NOMO-1 (cell line): ENCODE data around the gene PFKFB3.
"Not testable (repeated sequence)": the region's sequence is repeated elsewhere in the genome, so short reads cannot be mapped to it uniquely, and the experiment has no call there.

Experiments used
- DNase-seq, 2 experiments: peaks; one replicate each; lab custom pipeline; 2025; ENCODE audit not compliant: unreplicated experiment in 2 of 2; lab: John Stamatoyannopoulos, UW

PFKFB3 gene

DNA sequence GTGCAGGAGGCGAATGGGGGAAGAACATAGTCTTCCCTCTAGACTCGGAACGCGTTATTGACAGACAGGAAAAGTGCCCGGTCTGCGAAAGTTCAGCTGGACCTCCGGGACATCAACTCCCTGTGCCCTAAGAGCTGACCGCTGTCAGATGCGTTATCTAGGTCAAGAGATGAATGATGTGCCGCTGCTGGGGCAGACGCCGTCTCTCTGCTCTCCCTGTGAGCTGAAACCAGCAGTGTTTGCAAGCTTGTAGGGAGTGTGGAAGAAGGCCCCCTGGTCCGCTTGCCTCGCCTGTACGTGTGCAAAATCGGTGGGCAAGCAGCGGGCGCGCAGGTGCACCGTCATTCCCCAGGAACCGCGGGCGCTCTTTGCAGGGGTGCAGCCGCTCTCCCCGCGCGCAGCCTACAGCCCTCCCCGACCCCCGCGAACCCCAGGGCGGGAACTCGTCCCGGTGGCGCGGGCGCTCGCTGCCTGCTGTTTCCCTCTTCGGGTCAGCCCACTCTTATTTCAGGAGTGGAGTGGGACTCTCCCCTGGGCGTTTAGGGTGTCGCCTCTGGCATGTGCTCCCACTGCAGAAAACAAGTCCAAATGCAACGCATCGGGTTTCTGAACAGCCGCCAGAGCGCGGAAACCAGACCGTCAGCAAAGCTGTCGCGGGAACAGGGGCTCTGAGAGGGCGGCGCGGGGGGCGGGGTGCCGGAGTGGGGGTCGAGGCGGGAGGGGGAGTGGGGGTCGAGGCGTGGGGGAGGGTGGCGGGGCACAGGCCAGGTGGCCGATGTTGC, 1.8 kb upstream of the PFKFB3 start:
- peak in 1 of 2 experiments; percentile 56 for DNase-seq

DNA sequence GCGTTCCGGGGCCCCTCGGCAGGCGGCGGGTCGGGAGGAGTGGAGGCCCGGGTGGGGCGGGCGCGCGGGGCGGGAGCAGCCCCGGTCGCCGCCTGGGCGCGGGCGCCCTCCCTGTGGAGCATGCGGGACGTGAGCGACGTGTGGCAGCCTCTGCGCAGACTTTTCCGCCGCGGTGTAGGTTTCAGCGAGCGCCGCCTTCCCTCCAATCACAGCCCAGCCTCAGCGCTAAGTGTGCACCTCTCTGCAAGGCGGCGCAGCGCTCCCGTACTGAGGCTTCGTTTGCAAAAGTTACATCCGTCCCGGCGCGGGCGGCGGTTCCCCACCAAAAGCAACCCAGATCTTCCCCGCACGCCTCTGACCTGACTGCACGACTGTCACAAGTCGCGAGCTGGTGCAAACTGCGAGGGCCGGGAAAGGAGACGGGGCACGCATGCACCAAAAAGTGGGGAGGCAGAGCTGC, 1.2 kb upstream of the PFKFB3 start:
- DNase-seq: peak; percentile 46 to 64

DNA sequence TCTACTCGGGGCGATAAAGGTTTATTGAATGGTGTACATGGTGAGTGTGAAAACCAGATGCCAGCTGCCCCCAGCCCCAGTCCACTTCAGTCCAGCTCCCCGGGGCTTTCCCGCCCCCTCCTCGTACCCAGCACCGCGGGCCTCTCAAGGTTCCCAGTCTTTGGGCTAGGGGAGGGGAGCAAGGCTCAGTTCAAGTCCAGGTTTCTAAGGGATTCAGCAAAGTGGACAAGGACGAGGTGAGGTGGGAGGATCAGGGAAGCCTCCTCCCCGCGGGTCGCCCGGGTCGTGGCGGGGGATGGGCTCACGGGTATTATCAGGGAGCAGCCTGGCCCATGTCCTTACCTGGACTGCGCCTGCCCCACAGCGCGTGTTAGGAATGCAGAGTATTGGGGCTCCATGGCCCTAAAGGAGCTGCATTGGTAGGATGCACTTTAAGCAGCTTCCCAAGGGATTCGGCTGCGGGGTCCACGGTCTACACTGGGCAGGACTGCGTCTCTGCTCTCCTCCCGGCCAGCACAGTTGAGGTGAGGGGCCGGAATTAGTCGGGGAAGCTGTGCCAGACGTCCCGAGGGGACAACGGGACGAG, 541 bp upstream of the PFKFB3 start:
- no peak for DNase-seq

DNA sequence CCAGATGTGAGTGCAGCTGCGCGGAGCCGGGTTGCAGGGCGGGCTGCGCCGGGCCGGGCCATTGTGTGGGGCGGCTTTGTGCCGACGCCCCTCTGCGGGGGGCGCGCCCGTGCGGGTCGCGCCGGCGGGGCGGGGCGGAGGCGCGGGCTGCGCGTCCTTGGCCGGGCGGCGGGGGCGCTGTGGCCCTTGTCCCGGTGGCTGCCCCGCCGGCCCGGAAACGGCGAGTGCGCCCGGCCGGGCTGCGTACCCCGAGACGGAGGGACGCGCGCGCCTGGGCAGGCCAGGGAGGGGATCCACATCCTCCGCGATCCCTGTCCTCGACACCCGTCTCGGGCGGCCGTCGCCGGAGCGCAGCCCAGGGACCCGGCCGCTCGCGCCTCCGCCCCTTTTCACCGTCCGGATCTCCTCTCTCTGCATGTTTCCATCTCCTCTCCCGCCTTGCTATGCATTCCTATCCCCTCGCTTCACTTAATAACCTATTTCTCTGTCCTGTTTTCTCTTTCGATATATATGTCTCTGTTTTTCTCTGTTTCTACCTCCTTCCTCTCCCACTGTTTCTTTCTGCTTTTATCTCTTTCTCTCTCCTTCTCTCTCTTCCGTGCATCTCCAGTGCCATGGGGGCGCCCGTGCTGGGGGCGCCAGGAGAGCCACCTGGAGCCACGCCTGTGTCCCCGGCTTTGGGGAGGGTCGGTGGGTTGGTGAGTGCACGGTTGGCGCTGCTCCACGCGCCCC, 765 bp downstream of the PFKFB3 start:
- peak; percentile 50 to 57 for DNase-seq

DNA sequence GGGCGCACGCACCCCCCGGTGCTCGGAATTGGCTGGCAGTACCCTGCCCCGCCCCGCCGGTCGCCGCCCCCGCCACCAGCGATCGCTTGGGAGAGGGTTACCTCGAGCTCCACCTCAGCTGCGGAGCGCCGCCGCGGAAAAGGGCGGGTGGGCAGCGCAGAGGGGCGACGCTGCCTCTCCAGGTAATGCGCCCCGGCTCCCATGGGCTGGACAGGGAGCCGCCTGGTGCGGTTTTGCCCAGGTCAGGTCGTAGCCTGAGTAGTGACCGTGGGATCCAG, 1.3 kb downstream of the PFKFB3 start:
- DNase-seq: no peak

DNA sequence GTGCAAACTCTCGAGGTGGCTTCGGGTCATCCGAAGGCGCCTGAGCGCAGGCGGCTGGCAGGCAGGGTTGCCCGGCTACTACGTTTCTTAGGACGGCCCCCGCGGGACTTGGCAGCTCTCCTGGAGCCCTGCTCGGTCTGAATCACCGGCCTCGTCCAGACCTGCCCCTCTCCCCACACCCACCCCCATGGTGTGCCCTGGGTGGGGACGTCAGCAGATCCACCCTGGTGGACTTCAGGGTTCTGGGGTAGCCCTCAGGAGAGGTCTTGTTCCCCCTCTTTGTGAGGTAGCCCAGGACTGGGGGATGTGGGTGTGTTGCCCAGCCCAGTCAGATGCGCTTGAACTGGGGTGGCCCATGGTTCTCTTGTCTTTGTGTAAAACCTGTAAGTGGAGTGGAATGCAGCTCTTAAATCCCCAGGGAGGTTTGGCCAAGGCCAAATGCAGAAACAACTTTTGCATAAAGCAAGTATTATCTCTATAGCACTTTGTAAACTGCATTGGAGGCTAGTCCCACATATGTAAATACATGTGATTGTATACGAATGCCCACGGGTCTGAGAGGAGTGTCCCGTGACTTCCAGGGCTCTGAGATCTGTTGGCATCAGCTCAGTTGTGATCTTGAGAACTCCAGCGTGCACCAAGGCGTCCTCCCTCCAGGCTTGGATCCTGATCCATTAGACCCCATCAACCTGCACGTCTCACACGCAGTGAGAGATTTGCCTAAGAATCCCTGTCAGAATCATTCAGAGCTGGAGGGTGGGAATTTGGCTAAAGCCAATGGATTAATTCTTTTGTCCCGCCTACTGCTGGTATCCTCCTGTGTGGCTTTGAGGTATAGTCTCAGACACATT, 1.8 kb downstream of the PFKFB3 start:
- no peak for DNase-seq

DNA sequence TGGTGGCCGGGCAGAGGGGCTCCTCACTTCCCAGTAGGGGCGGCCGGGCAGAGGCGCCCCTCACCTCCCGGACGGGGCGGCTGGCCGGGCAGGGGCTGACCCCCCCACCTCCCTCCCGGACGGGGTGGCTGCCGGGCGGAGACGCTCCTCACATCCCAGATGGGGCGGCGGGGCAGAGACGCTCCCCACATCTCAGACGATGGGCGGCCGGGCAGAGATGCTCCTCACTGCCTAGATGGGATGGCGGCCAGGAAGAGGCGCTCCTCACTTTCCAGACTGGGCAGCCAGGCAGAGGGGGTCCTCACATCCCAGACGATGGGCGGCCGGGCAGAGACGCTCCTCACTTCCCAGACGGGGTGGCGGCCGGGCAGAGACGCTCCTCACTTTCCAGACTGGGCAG, 3.8 kb downstream of the PFKFB3 start:
- not testable (repeated sequence) for DNase-seq

DNA sequence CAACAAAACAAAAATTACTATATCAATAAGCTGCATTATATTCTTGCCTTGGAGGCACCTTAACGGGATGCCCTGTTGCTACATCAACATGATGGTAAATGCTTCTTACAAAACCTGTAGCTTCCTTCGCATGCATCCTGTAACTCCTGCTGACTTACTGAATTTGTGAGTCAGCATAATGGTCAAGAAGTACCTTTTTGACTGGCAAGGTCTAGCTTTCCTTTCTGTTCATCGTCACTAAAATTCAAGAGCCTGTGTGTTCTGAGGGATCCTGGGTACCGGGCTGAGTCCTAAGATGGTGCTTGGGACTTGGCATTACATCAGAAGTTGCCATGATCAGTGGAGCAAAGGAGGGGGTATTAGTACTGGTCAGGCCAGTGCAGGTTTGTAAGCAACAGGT, 4.9 kb downstream of the PFKFB3 start:
- DNase-seq: peak; percentile 6 to 14

DNA sequence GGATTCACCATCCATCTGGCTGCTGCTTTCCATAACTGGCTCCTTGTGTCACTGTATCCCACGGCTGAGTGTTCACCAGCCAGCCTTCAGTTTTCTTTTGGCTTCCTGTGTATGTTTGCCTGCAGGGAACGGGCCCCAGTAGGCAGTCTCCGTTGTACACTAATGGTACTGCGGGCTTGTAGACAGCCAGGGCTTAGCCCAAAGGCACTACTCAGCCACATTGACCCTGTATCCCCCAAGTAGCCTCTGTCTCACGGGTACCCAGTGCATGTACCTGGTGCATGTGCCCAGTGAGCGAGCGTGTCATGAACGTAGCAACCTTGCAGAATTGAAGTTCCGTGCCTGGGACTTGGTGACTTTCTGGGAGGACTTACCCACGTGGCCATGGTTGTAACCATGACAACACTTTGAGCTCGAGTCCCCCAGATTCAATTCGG, 6.1 kb downstream of the PFKFB3 start:
- no peak for DNase-seq

DNA sequence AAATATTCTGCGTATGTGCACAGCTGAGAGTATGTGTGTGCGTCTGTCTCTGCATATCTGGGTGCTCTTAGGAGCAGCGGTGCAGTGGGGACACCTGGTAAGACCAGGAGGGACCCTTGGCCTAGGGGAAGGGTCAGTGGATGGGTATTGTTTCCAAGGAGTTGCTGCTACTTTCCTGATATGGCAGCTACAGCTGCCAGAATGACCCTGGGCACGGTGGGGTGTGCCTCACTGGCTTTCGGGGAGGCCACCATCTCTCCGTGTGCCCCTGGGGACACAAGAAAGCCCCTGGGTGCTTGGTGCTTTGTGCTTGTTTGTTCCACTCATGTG, 8.6 kb downstream of the PFKFB3 start:
- no peak for DNase-seq

DNA sequence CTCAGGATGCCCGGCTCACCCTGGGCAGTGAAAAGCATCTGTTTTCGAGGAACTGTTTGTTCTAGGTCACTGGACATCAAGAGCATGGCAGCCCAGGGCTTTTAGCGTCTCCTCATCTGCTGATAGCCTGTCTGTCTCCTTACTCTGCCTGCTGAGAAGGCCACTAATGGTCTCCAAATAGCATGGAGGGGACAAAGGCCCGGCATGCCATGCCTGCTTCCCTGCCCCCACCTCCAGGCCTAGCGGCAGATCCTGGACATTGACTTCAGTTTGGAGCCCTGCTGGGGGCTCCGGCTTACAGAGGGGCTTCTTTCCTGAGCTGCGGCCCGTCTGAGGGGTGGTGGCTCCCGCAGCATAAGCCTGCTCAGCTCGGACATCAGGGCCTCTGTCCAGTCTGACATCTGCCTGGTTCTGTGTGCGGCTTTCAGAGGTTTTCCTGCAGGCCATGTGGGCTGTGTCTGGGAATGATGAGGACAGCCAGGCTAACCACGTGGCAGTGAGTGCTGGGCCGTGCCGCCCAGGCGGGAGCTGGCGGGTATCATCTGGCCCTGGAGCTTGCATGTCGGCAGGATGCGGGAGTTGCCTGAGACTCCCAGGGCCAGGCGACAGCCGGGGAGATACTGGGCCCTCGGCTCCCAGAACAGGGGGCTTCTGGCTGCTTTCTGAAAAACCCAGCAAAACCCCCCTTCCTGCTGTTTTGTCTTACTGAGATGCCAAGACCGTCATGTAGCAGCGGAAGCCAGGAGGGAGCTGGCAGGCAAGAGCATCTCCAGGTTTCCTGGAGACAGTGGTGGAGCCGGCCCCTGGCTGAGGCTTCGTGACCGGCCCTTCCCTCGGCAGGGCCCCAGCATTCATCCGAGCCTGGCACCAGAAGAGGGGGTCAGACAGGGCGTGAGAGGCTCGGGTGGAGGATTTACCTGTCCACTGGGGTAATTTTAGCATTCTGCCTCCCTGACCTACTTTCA, 9.2 kb downstream of the PFKFB3 start:
- no peak for DNase-seq

DNA sequence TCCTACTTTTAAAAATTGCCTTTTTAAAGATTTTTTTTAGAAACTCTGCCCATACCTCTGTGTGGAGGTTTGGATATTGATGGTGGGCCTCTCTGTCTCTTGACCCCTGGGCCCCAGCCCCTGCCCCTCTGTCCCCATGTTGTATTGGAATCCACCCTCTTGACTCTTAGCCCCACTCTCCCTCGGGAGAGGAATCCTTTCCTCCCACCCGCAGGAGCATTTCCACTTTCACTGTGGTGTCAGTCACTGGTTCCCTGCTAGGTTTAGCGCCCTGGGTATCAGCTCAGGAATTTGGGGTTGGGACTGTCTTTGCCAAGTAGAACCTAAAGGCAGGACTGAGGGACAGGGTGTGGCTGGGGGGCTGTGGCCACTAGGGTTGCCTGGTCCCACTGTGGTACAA, 10.1 kb downstream of the PFKFB3 start:
- DNase-seq: no peak

DNA sequence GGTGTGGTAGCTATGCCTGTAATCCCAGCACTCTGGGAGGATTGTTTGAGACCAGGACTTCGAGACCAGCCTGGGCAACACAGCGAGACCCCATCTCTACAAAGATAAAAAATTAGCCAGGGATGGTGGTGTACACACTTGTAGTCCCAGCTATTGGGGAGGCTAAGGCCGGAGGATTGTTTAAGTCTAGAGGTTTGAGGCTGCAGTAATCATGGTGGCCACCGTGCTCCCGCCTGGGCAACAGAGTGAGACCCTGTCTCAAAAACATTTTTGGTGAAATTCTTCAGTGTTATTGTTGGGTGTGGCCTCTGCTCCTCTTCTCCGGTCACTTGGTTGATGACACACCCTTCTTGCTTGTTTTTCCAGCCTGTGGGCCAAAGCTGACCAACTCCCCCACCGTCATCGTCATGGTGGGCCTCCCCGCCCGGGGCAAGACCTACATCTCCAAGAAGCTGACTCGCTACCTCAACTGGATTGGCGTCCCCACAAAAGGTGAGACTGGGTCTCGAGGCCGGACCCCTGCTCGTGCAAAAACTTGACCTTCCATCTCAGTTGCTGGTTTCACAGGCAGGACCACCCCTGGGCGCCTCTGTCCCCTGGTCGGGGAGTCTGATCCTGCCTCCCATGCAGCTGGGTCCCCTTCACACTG, 10.6 kb downstream of the PFKFB3 start:
- no peak for DNase-seq

DNA sequence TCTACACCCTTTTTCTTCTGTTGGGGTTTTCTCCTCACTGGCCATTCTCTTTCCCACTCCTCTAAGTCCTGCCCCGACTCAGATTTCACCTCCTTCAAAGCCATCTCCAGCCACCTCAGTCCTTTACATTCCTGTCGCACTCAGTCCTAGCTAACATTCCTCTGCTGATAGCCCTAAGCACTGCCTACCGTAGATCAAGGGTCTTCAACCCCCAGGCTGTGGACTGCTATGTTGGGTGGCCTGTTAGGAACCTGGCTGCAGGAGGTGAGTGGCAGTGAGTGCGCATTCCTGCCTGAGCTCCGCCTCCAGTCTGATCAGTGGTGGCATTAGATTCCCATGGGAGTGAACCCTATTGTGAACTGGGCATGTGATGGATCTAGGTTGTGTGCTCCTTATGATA, 11.2 kb downstream of the PFKFB3 start:
- DNase-seq: no peak

DNA sequence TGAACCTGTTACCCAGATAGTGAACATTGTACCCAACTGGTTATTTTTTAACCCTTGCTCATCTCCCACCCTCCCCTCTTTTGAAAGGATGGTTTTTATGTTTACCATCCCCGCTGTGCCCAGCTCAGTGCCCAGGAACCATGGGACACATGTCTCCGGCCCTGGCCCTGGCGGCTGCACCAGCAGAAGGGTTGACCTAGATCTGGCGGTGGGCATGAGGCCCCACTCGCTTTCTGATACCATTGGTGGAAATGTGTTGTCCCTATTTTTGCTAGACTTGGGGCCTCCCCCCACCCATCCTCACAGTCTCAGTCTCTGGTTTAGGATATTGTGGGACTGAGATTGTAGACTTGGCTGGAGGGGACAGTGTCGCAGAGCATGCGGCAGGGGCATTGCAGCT, 11.9 kb downstream of the PFKFB3 start:
- no peak for DNase-seq

DNA sequence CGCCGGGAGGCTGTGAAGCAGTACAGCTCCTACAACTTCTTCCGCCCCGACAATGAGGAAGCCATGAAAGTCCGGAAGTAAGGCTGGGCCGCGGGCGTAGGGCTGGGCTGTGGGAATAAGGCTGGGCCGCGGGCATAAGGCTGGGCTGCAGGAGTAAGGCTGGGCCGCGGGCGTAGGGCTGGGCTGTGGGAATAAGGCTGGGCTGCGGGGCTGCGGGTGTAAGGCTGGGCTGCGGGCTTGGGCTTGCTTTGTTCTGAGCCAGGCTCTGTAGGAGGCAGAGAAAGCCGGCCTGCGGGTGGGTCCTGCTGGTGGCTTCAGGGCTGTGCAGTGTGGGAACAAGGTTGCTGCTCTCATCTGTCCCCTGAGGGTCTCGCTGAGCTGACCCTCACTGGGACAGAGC, 12.5 kb downstream of the PFKFB3 start:
- DNase-seq: no peak

DNA sequence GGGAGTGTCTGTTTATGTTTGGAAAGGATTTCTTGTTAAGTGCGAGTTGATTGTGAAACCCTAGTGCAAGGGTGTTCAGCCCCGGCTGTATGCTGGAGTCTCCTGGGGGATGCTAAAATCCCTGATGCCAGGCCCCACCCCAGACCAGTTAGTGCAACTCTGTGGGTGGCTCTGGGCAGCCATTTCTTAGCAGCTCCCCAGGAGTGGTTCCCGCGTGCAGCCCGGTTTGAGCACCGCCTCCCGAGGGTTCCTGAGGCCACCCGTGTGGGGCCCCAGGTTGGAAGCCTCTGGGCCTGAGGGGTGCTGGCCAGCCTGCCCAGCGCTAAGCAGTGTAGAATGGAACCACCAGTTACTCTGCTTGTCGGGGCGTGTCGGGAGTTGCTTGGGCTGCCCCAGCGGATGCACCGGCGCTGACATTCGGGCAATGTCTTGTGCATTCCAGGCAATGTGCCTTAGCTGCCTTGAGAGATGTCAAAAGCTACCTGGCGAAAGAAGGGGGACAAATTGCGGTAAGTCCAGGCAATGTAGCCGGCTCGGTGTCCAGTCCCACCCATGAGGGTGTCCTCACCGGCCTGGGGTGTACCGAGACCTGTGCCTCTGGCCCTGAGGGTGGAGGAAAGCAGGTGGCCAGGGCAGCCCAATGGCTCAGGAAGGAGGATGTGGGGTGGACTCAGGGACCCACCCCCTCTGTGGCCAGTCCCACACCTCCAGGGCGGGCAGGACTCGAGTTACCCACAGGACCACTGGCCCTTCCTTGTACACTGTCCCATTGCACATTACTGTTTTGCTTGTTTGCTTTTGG, 13.2 kb downstream of the PFKFB3 start:
- no peak for DNase-seq

DNA sequence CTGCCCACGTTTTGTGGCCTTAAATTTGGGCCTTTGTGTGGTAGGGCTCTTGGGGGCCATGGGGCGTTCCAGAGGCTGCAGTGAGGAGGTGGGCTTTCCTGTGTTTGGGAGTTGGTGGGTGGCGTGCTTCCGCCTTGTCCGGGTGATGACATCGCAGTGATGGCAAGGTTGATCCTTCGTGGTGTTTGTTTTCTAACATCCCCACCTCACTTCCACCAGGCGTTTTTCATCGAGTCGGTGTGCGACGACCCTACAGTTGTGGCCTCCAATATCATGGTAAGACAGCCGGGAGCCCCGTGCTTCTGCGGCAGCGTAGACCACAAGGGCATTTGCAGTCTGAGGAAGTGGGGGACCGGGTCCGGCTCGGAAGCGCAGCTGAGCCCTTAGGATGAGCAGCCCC, 14.2 kb downstream of the PFKFB3 start:
- no peak for DNase-seq

DNA sequence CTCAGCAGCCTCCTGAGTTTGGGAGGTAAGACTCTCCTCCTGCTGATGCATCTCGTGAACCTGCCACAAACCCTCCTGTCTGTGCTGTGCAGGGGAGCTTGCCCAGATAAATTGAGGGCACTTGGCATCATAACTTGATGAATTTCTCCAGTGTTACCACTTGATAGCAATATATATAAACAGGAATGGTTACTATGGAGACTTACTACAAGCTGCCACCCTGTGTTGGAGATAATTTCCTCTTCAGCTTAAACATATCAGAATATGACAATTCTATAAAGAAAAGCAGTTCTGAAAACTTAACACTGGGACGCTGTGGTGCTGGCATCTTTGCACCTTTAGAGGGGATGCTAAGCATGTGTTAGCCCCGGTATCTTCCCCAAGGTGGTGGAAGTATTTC, 14.9 kb downstream of the PFKFB3 start:
- DNase-seq: no peak
